Mucosa of descending colon (tissue), 3 donors: ENCODE results near the gene UVSSA. TPM values are rescaled to one million over a fixed set of nuclear protein-coding genes. Genes with fewer than 3 reads are reported as not detected.
A peak's percentile ranks its signal among the peaks of the same experiment; 100 is the strongest.

ENCODE experiments used
- ATAC-seq: fragments of 200-7000 bp; cut with Tn5 transposase; one replicate; pipeline ENCODE4 v1.9.1; 2020; ENCODE audit warnings: mild to moderate bottlenecking, moderate library complexity
- DNase-seq, 3 donors: peaks; one replicate each; pipeline ENCODE4 v3.0.0-alpha.2; 2020
- H3K36me3 ChIP-seq: fragments of 200-600 bp; one replicate; pipeline ENCODE4 v1.8.0; 2021; ENCODE audit warnings: low read depth, mild to moderate bottlenecking
- H3K4me1 ChIP-seq: fragments of 200-600 bp; one replicate; pipeline ENCODE4 v1.8.0; 2021; ENCODE audit warnings: low read depth, mild to moderate bottlenecking
- H3K4me3 ChIP-seq: fragments of 200-600 bp; one replicate; pipeline ENCODE4 v1.8.0; 2021; ENCODE audit warnings: mild to moderate bottlenecking
- H3K9me3 ChIP-seq: fragments of 200-600 bp; one replicate; pipeline ENCODE4 v1.8.0; 2021; ENCODE audit warnings: mild to moderate bottlenecking
- CTCF ChIP-seq: fragments of 200-600 bp; IDR thresholded peaks from one replicate; pipeline ENCODE4 v1.8.0; 2022; ENCODE audit warnings: antibody characterized with exemption, mild to moderate bottlenecking
- intact Hi-C, 2 donors: fragments of 100-400 bp; cut with DNase I in 1 of 2; cut with micrococcal nuclease in 1 of 2; formaldehyde crosslinking; loops; one replicate each; pipeline versions ENCODE4 v1.11.0 to v1.11.1; 2022; cut with DNase I, micrococcal nuclease
- total RNA-seq, 3 donors: library from RNA; stranded (reverse); fragmentation: NEBNext Ultra II Directional in 2 of 3; extraction: Animal tissue kit (Norgen Biotek cat#: 25700) in 2 of 3; gene quantifications; one replicate each; pipeline versions ENCODE4 v1.2.1 to v1.2.4, GENCODE V29; 2021 to 2023
- donor health status: DM: no; HTN: no; CAD: no; lungs with moderate emphysema.
- donor health status: DM: no; HTN: no; CAD: no.
- donor health status: DM: no; HTN: yes; CAD: no.

Gene UVSSA
- total RNA-seq, 3 donors from 2014 or later: 31.7 to 39.9 (median 36.8) TPM

- Histone ChIP-seq H3K4me3 (no peak overlapping the region), H3K4me1 (no peaks in the 10 kb centered on the region), H3K9me3 (no peaks in the 10 kb centered on the region), H3K36me3 (no peaks in the 10 kb centered on the region)
- intact Hi-C loops: no loop called here
- no peak for DNase-seq
- ATAC-seq: no peak
- TF ChIP-seq CTCF: no peak
Measured at GRCh38 chr4:1403591-1404572, 56.9 kb downstream of the UVSSA start.

- intact Hi-C loops: no loop called here
- no peak for TF ChIP-seq CTCF
- no peaks in the 10 kb centered on the region for H3K9me3 ChIP-seq
- DNase-seq (peak in 1 of 3 donors; percentile 39), ATAC-seq (no peak)
- no peak overlapping the region for H3K4me3 ChIP-seq
- H3K36me3 ChIP-seq: no peaks in the 10 kb centered on the region
- H3K4me1 ChIP-seq: no peaks in the 10 kb centered on the region
Measured at GRCh38 chr4:1404573-1405253, 57.7 kb downstream of the UVSSA start.

- Histone ChIP-seq H3K4me3 (no peak overlapping the region), H3K4me1 (no peaks in the 10 kb centered on the region), H3K9me3 (no peaks in the 10 kb centered on the region), H3K36me3 (no peaks in the 10 kb centered on the region)
- intact Hi-C loops: no loop called here
- TF ChIP-seq CTCF: no peak
- DNase-seq (no peak), ATAC-seq (no peak)
Measured at GRCh38 chr4:1405254-1405635, 58.2 kb downstream of the UVSSA start.

GRCh38 chr4:1405636-1406393 lies 58.8 kb downstream of the UVSSA start:
- Histone ChIP-seq H3K36me3 (no peaks in the 10 kb centered on the region), H3K9me3 (no peaks in the 10 kb centered on the region), H3K4me1 (no peaks in the 10 kb centered on the region), H3K4me3 (no peak overlapping the region)
- TF ChIP-seq CTCF: no peak
- DNase-seq: no peak
- ATAC-seq: no peak
- intact Hi-C loops: no loop called here

- no peak for TF ChIP-seq CTCF
- H3K4me3 ChIP-seq: no peak within 1 kb of the TSS
- no peaks in the 10 kb centered on the region for H3K36me3 ChIP-seq
- H3K9me3 ChIP-seq: no peaks in the 10 kb centered on the region
- intact Hi-C loops: no loop called here
- DNase-seq: no peak
- no peak for ATAC-seq
- H3K4me1 ChIP-seq: no peaks in the 10 kb centered on the region
Measured at GRCh38 chr4:1406394-1406980, 59.5 kb downstream of the UVSSA start, which contains the start of gene NKX1-1. TSS of gene NKX1-1 (minus strand) at chr4:1406442. CDS start at chr4:1406442, 0 bp downstream.
